Panc1 (cell line): ENCODE data around the gene CYP27C1.

ENCODE experiments used
- POLR2AphosphoS5 ChIP-seq: IDR thresholded peaks from 2 replicates; pipeline ENCODE4 v1.6.1; 2012; ENCODE audit warnings: mild to moderate bottlenecking, low read depth, low read length, moderate library complexity
- TCF7L2 ChIP-seq: IDR thresholded peaks from 2 replicates; pipeline ENCODE4 v1.6.1; 2011; ENCODE audit warnings: mild to moderate bottlenecking, low read depth, low read length, inconsistent platforms
- TF ChIP-seq, protein P1 (sequence below): fragments of 450-650 bp; IDR thresholded peaks from 2 replicates; pipeline ENCODE4 v1.5.1; 2017; ENCODE audit warnings: mild to moderate bottlenecking

DNA sequence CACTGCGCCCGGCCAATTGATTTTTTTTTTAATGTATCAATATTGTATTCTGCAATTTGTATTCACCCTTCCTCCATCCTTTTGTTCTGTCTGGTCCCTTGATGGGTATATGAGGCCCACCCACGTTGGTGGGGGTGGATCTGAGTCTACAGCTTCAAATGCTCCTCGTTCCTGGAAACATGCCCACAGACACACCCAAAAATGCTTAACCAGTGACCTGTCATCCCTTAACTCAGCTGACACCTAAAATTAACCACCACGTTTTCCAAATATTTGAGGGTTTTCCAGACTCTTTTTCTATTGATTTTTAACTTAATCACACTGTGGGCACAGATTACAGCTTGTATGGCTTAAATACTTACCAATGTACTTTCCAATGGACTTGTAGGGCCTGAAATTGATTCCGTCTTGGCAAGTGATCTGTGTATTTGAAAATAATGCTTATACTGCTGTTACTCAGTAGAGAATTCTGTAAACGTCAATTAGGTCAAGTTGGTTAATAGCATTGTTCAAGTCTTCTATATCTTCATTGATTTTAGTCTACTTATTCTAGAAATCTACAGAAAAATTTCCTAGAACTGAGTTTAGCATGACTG, 34.4 kb upstream of the CYP27C1 start:
- TF ChIP-seq, protein P1, sequence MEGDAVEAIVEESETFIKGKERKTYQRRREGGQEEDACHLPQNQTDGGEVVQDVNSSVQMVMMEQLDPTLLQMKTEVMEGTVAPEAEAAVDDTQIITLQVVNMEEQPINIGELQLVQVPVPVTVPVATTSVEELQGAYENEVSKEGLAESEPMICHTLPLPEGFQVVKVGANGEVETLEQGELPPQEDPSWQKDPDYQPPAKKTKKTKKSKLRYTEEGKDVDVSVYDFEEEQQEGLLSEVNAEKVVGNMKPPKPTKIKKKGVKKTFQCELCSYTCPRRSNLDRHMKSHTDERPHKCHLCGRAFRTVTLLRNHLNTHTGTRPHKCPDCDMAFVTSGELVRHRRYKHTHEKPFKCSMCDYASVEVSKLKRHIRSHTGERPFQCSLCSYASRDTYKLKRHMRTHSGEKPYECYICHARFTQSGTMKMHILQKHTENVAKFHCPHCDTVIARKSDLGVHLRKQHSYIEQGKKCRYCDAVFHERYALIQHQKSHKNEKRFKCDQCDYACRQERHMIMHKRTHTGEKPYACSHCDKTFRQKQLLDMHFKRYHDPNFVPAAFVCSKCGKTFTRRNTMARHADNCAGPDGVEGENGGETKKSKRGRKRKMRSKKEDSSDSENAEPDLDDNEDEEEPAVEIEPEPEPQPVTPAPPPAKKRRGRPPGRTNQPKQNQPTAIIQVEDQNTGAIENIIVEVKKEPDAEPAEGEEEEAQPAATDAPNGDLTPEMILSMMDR, result no peak
- TF ChIP-seq POLR2AphosphoS5 (no peak), TCF7L2 (no peak)
